ENCODE data around the gene MISP. TPM values are rescaled to one million over a fixed set of nuclear protein-coding genes. Genes with fewer than 3 reads are reported as not detected.

Gene MISP
- total and polyA plus RNA-seq, 12 donors = 0.01 TPM; not detected in 11

- Histone ChIP-seq H3K4me3 (peak overlapping the region; percentile 4 to 50 (median 34)), H3K4me1 (peaks cover 3 to 58% (median 22%) of the 10 kb centered on the region in 9 donors), H3K27me3 (peaks cover 0 to 4% (median 0%) of the 10 kb centered on the region in 7 donors), H3K27ac (peak overlapping the region; percentile 36 to 92 (median 78)), H3K36me3 (no peaks in the 10 kb centered on the region), H3K9me3 (no peaks in the 10 kb centered on the region)
- 79 to 86% methylated on average over 19 of the region's 19 CpGs for WGBS, 2 donors
- no peak for TF ChIP-seq CTCF (IDR thresholded peaks at IDR 0.05)
- ATAC-seq = peak in 4 of 8 donors; percentile 3 to 9 (median 7)
- intact Hi-C loops (cut with DNase I) = loop anchor here in 1 of 10 donors (2.0 kb wide), 1 partner anchor 15 kb away; the partner anchor contains the start of gene PTBP1
- DNase-seq = no peak
These were observed 30.9 kb downstream of the MISP start for GRCh38 chr19:781800-782184.

GRCh38 chr19:782185-782877 is 31.4 kb downstream of the MISP start:
- DNase-seq (no peak), ATAC-seq (peak; percentile 41 to 76 (median 54))
- peak overlapping the region; percentile 4 to 50 (median 34) for H3K4me3 ChIP-seq
- peaks cover 0 to 4% (median 0%) of the 10 kb centered on the region in 7 donors for H3K27me3 ChIP-seq
- H3K36me3 ChIP-seq = no peaks in the 10 kb centered on the region
- 21 to 24% methylated on average over 29 of the region's 29 CpGs for WGBS, 2 donors
- H3K27ac ChIP-seq = peak overlapping the region; percentile 36 to 92 (median 78)
- no peaks in the 10 kb centered on the region for H3K9me3 ChIP-seq
- TF ChIP-seq CTCF (IDR thresholded peaks at IDR 0.05) = no peak
- intact Hi-C loops (cut with DNase I) = loop anchor here in 1 of 10 donors (2.0 kb wide), 1 partner anchor 14 kb away; the partner anchor contains the start of gene PTBP1
- peaks cover 5 to 62% (median 22%) of the 10 kb centered on the region in 9 donors for H3K4me1 ChIP-seq

GRCh38 chr19:782878-783668 is 32.2 kb downstream of the MISP start:
- no peaks in the 10 kb centered on the region for H3K36me3 ChIP-seq
- peak in 7 of 8 donors; percentile 46 to 73 (median 67) for ATAC-seq

More at GRCh38 chr19:782878-783668, 32.2 kb downstream of the MISP start:
- Histone ChIP-seq H3K4me1 (peaks cover 7 to 70% (median 22%) of the 10 kb centered on the region in 9 donors), H3K9me3 (no peaks in the 10 kb centered on the region), H3K27me3 (peaks cover 0 to 4% (median 0%) of the 10 kb centered on the region in 7 donors), H3K4me3 (peak overlapping the region in 8 of 10 donors; percentile 25 to 50 (median 36)), H3K27ac (peak overlapping the region in 9 of 10 donors; percentile 55 to 92 (median 79))
- intact Hi-C loops (cut with DNase I) = loop anchor here in 1 of 10 donors (2.0 kb wide), 1 partner anchor 14 kb away; the partner anchor contains the start of gene PTBP1
- WGBS, 2 donors = 65 to 69% methylated on average over 30 of the region's 30 CpGs
- TF ChIP-seq CTCF (IDR thresholded peaks at IDR 0.05) = no peak
- DNase-seq = no peak

Data from heart right ventricle (tissue), 16 donors.